Liver (tissue), 9 donors: ENCODE measurements around the gene GABBR2. TPM values are rescaled to one million over a fixed set of nuclear protein-coding genes. Genes with fewer than 3 reads are reported as not detected.
"Not testable (repeated sequence)": the region's sequence is repeated elsewhere in the genome, so short reads cannot be mapped to it uniquely, and the experiment has no call there.

ENCODE experiments used
- DNase-seq: peaks from one replicate; pipeline ENCODE4 v3.0.0-alpha.2; 2017; ENCODE audit warnings: low spot score
- H3K27ac ChIP-seq, 2 donors: one replicate each; pipeline ENCODE4 v1.7.0; 2013; ENCODE audit warnings: inconsistent platforms in 2 of 2, low read length in 2 of 2, control low read depth in 1 of 2, low read depth in 1 of 2, mild to moderate bottlenecking in 1 of 2
- H3K27me3 ChIP-seq, 4 donors: one replicate each; pipeline versions ENCODE4 v1.6.1 to v1.7.0; 2013; ENCODE audit warnings: low read length in 3 of 4, inconsistent platforms in 1 of 4, mild to moderate bottlenecking in 1 of 4, moderate library complexity in 1 of 4; ENCODE audit not compliant: control insufficient read depth in 4 of 4, insufficient read depth in 4 of 4
- H3K36me3 ChIP-seq, 4 donors: one replicate each; pipeline versions ENCODE4 v1.6.1 to v1.7.0; 2013; ENCODE audit warnings: low read length in 3 of 4, mild to moderate bottlenecking in 3 of 4, low read depth in 1 of 4, moderate library complexity in 1 of 4; ENCODE audit not compliant: control insufficient read depth in 4 of 4, insufficient read depth in 3 of 4
- H3K4me1 ChIP-seq, 4 donors: one replicate each; pipeline versions ENCODE4 v1.6.1 to v1.7.0; 2013; ENCODE audit warnings: low read length in 3 of 4, mild to moderate bottlenecking in 3 of 4, moderate library complexity in 1 of 4; ENCODE audit not compliant: control insufficient read depth in 4 of 4, insufficient read depth in 4 of 4
- H3K4me3 ChIP-seq, 3 donors: one replicate each; pipeline versions ENCODE4 v1.6.1 to v1.7.0; 2013; ENCODE audit warnings: low read length in 3 of 3, control low read depth in 1 of 3, low read depth in 1 of 3, mild to moderate bottlenecking in 1 of 3
- H3K9ac ChIP-seq, 2 donors: one replicate each; pipeline ENCODE4 v1.7.0; 2013; ENCODE audit warnings: low read length in 2 of 2, mild to moderate bottlenecking in 2 of 2, moderate library complexity in 2 of 2, control low read depth in 1 of 2, low read depth in 1 of 2
- H3K9me3 ChIP-seq, 4 donors: one replicate each; pipeline versions ENCODE4 v1.6.1 to v1.7.0; 2013; ENCODE audit warnings: low read length in 3 of 4; ENCODE audit not compliant: control insufficient read depth in 4 of 4
- CTCF ChIP-seq: fragments of 150-350 bp; IDR thresholded peaks from 2 replicates; pipeline ENCODE4 v1.5.1; 2017; ENCODE audit warnings: improper control_type of control experiment, low read depth, low read length; ENCODE audit not compliant: missing input control
- EGR1 ChIP-seq, 2 donors: IDR thresholded peaks; 2 replicates each; pipeline ENCODE4 v1.6.1; 2016 to 2018; ENCODE audit warnings: antibody characterized with exemption in 2 of 2, low read depth in 2 of 2
- FOXA1 ChIP-seq: IDR thresholded peaks from 2 replicates; pipeline ENCODE4 v1.6.1; 2016; ENCODE audit warnings: antibody characterized with exemption
- NR2F2 ChIP-seq: IDR thresholded peaks from 2 replicates; pipeline ENCODE4 v1.6.1; 2016; ENCODE audit warnings: antibody characterized with exemption
- RXRA ChIP-seq, 2 donors: IDR thresholded peaks; 2 replicates each; pipeline ENCODE4 v1.6.1; 2017 to 2018; ENCODE audit warnings: antibody characterized with exemption in 2 of 2, mild to moderate bottlenecking in 1 of 2
- SP1 ChIP-seq: IDR thresholded peaks from 2 replicates; pipeline ENCODE4 v1.6.1; 2018; ENCODE audit warnings: antibody characterized with exemption, mild to moderate bottlenecking
- YY1 ChIP-seq: IDR thresholded peaks from 2 replicates; pipeline ENCODE4 v1.6.1; 2016; ENCODE audit warnings: antibody characterized with exemption, mild to moderate bottlenecking
- ZBTB33 ChIP-seq: IDR thresholded peaks from 2 replicates; pipeline ENCODE4 v1.6.1; 2016; ENCODE audit warnings: antibody characterized with exemption
- WGBS: extraction: QIAGEN DNeasy Blood & Tissue Kit; methylation state at CpG from one replicate; pipeline ENCODE4 v1.1.7; 2013; 5-methylcytosine and 5-hydroxymethylcytosine counted together
- polyA plus RNA-seq, 2 donors: library from polyadenylated mRNA; stranded (reverse) in 1 of 2; unstranded in 1 of 2; fragments of 200-250 nt in 1 of 2; fragments of >200 nt in 1 of 2; fragmentation: Nextera tagmentation in 1 of 2; extraction: Ambion mirVana in 1 of 2; gene quantifications; one replicate each; pipeline versions ENCODE4 v1.2.1 to v1.2.3, GENCODE V29; 2013 to 2015
- total RNA-seq, 2 donors: library from RNA; depleted of rRNA; stranded (reverse); fragments of >200 nt; gene quantifications; one replicate each; pipeline ENCODE4 v1.2.3, GENCODE V29; 2014
- TF ChIP-seq, protein P1 (sequence below): IDR thresholded peaks from 2 replicates; pipeline ENCODE4 v1.6.1; 2016; ENCODE audit warnings: antibody characterized with exemption
- TF ChIP-seq, protein P2 (sequence below): IDR thresholded peaks from 2 replicates; pipeline ENCODE4 v1.6.1; 2016; ENCODE audit warnings: antibody characterized with exemption, mild to moderate bottlenecking
- donor health status: healthy.
- donor health status: healthy.
- donor health status: healthy.
- donor health status: healthy.
- donor health status: healthy.

Gene GABBR2
- total and polyA plus RNA-seq, 4 donors = 0.03 to 0.23 (median 0.08) TPM; not detected in 1

DNA sequence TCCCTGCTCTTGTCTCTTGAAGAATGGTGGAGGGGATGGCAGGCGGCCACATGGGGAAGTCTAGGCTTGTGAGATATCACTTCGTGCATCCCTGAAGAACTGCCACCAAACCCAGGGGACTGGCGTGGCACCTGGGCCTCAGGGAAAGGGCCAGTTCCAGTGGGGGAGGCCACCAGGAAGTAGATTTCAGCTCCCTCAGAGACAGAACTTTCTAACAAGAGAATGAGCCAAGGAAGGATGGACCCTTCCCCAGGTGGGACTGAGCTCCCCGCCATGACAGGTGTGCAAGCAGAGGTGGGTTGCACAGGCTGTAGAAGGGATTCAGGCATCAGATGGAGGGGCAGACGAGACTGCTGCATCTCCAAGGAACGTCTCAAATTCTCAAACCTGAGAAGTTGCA lies 193.9 kb downstream of the GABBR2 start:
- Histone ChIP-seq H3K4me1 (no peaks in the 10 kb centered on the region), H3K9ac (no peak overlapping the region), H3K4me3 (no peak overlapping the region), H3K27ac (no peak overlapping the region), H3K9me3 (no peaks in the 10 kb centered on the region), H3K27me3 (no peaks in the 10 kb centered on the region), H3K36me3 (no peaks in the 10 kb centered on the region)
- no peak for TF ChIP-seq FOXA1
- TF ChIP-seq, protein P1, sequence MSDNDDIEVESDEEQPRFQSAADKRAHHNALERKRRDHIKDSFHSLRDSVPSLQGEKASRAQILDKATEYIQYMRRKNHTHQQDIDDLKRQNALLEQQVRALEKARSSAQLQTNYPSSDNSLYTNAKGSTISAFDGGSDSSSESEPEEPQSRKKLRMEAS = no peak
- TF ChIP-seq, protein P2, sequence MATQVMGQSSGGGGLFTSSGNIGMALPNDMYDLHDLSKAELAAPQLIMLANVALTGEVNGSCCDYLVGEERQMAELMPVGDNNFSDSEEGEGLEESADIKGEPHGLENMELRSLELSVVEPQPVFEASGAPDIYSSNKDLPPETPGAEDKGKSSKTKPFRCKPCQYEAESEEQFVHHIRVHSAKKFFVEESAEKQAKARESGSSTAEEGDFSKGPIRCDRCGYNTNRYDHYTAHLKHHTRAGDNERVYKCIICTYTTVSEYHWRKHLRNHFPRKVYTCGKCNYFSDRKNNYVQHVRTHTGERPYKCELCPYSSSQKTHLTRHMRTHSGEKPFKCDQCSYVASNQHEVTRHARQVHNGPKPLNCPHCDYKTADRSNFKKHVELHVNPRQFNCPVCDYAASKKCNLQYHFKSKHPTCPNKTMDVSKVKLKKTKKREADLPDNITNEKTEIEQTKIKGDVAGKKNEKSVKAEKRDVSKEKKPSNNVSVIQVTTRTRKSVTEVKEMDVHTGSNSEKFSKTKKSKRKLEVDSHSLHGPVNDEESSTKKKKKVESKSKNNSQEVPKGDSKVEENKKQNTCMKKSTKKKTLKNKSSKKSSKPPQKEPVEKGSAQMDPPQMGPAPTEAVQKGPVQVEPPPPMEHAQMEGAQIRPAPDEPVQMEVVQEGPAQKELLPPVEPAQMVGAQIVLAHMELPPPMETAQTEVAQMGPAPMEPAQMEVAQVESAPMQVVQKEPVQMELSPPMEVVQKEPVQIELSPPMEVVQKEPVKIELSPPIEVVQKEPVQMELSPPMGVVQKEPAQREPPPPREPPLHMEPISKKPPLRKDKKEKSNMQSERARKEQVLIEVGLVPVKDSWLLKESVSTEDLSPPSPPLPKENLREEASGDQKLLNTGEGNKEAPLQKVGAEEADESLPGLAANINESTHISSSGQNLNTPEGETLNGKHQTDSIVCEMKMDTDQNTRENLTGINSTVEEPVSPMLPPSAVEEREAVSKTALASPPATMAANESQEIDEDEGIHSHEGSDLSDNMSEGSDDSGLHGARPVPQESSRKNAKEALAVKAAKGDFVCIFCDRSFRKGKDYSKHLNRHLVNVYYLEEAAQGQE = no peak
- no peak for TF ChIP-seq ZBTB33
- TF ChIP-seq YY1 = no peak
- no peak for TF ChIP-seq NR2F2
- no peak for TF ChIP-seq CTCF
- no peak for TF ChIP-seq RXRA (IDR thresholded peaks at IDR 0.05)
- TF ChIP-seq SP1 = no peak
- TF ChIP-seq EGR1 (IDR thresholded peaks at IDR 0.05; ENCODE audit: low read depth in 2 of 2) = no peak
- 91% methylated on average over 6 of the region's 6 CpGs for WGBS
- DNase-seq = no peak

- not testable (repeated sequence) for H3K27ac ChIP-seq, H3K27me3 ChIP-seq, H3K4me1 ChIP-seq, H3K9me3 ChIP-seq, H3K36me3 ChIP-seq, H3K9ac ChIP-seq, H3K4me3 ChIP-seq
- 80% methylated on average over 25 of the region's 25 CpGs for WGBS
- DNase-seq = peak; percentile 29
Measured at GRCh38 chr9:98508217-98508919, 200.4 kb downstream of the GABBR2 start.
